HuH-7 (cell line): Measurements from ENCODE around the gene SORCS2.

Source experiments
- DNase-seq: peaks from one replicate; pipeline ENCODE4 v3.0.0; 2011; ENCODE audit warnings: low spot score

The SORCS2 gene

GRCh38 chr4:7306021-7306965 lies 114.0 kb downstream of the SORCS2 start:
- DNase-seq = no peak

- no peak for DNase-seq
These were observed 114.6 kb downstream of the SORCS2 start for GRCh38 chr4:7306986-7307385.

- no peak for DNase-seq
These were observed 115.2 kb downstream of the SORCS2 start for GRCh38 chr4:7307394-7308099.

GRCh38 chr4:7309181-7309580 lies 116.8 kb downstream of the SORCS2 start:
- no peak for DNase-seq

DNA sequence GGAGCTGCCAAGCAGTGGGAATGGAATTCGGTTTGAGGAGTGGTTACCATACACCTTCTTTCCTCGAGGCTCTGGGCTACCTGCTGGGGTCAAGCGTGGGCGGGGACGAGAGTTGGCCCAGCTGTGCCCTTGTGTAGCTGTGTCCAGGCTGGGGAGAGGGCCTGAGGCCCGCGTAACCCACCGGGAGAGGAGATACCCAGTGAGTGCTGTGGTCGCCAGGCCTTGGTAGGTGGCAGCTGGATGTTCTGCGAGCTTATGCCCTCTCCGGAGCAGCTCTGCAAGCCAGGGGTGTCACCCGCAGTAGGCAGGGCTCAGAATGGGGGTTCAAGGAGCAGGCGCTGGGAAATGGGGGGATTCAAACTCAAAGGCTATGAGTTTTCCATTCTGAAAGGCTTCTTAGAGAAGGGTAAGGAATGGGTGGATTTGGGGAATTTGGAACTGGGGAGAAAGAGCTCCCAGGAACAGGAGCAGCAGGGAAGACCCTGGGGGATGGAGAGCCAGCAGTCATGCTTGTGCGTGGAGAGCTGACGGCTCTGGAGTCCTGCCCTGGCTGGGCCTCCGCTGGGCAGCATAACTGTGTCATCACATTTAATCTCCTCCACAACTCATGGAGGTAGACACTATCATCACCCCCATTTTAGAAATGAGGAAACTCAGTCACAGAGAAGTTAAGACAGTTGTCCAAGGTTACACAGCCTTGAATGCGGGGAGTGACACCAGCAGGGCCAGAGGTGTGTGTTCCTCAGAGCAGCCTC lies 117.5 kb downstream of the SORCS2 start:
- DNase-seq = no peak

GRCh38 chr4:7310451-7310850 lies 118.1 kb downstream of the SORCS2 start:
- DNase-seq = no peak

GRCh38 chr4:7311205-7311604 lies 118.9 kb downstream of the SORCS2 start:
- DNase-seq = no peak

DNA sequence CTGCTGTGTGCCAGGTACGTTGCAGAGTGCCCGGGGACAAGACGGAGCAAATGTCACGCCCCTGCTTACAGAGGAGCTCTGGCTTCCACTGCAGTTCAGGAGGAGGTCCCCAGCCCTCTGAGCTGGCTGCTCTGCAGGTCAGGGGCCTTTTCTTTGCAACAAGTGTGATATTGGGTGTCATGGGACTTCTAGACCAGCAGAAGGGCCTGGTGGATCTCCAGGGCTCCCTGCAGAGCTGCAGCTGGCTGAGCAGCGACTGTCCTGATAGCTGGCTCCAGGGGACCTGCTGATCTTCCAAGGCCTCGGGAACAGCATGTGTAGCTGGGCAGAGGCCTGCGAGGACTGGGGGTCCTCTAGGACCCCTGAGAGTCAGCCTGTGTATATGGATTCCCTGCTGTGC lies 120.4 kb downstream of the SORCS2 start:
- DNase-seq = no peak

DNA sequence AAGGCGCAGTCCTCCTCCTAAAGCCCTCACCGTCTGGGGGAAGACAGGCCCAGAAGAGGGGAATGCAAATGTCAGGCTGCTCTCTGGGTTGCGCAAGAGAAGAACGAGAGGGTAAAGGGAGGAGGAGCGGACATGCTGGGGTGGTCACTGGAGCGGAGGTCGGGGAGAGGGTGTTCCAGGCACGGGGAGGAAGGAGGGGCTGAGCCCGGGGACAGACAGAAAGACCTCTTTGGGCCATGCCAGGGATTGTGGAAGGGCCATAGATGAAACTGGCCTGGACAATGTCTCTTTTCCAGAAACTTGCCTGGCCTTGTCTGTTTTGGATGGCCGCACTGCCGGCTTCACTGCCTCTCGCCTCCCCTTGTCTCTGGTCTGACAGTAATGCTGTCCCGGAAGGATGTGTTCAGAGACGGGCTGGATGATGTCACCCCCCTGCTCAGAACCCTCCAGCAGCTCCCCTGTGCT lies 121.0 kb downstream of the SORCS2 start:
- no peak for DNase-seq

DNA sequence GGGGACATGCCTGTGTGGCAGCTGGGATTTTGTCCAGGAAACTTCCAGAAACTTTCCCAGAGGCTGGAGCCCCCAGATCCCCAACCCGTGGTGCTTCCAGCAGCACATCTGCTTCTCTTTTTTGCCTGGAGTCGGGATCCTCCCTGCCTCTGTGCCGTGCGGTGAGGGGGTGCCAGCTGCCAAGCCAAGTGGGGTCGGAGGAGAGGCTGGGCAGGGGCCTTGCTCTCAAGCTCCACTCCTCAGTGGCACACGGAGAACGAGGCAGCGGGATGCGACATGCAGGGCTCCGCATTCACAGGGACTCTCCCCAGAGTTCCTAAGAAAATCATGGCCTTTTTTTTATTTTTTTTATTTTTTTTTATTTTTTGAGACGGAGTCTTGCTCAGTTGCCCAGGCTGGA lies 121.7 kb downstream of the SORCS2 start:
- no peak for DNase-seq

- DNase-seq = no peak
These were observed 122.9 kb downstream of the SORCS2 start for GRCh38 chr4:7315286-7315685.

DNA sequence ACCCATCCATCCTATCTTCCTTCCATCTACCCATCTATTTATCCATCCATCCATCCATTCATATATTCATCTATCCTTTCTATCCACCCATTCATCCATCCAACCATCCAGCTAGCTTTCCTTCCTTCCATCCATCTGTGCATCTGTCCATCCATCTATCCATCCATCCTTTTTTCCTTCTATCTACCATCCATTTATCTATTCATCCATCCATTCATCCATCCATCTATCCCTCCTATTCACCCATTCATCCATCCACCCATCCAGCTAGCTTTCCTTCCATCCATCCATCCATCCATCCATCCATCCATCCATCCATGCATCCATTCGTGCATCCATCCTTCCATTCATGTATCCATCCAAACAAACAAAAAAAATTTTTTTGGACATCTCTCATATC lies 123.6 kb downstream of the SORCS2 start:
- no peak for DNase-seq

DNA sequence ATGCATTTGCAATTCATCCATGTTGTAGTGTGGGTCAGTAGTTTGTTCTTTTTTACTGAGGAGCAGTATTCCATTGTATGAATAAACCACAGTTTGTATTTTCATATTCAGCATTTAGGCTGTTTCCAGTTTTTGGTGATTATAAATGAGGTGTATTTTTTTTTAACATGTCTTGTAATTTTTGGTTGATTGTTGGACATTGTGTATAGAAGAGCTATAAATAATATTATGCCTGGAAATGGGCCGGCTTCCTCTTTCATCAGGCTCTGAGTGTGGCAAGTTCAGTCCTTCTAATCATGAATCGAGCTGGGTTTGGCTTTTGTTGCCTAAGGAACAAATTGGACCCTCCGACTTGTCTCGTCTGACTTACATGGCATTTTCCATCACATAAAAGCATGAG lies 126.7 kb downstream of the SORCS2 start:
- DNase-seq = no peak

DNA sequence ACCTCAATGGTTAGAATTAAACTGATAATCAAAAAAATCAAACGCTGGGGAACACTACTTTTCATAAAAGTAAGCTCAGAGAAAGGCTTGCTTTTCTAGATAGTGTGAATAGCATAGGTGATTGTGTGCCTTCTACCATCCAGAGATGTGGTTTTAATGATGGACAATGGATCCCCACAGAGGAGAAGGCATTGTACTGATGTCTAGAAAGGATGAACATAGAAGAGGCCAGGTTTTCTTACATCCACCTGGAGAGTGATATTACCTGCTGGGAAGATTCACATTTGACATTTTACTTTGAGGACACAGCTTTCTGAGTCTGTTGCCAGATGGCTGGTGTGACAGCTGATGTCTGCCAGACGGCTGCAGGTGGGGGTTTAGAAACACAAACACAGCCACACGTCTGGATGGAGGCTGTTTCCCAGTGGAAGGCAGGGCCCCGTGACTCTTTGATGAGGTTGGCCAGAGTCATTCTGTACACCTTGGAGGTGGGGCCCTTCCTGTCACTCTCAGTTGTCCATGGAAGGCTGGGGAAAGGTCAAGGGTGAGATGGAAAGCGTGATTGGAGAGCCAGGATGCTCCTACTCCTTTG lies 128.0 kb downstream of the SORCS2 start:
- no peak for DNase-seq

GRCh38 chr4:7322166-7322991 lies 130.0 kb downstream of the SORCS2 start:
- DNase-seq = no peak

DNA sequence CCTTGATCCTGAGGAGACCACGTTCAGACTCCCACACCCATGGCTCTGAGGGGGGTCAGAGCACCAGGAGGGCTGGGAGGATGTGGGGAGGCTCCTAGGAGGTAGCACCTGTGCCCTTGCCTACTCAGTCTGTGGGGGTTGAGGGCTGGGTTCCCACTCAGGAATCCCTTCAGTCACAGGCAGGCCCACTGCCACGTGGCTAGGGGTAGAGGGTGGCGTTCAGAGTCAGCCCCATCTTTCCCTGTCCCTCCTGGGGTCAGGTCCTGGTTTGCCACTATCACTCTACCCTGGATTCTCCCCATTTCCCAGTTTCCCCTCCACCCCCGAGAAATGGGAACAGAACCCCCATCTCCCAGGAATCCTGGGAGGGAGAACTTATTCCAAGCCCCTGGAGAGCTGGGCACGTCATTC lies 131.1 kb downstream of the SORCS2 start:
- no peak for DNase-seq

DNA sequence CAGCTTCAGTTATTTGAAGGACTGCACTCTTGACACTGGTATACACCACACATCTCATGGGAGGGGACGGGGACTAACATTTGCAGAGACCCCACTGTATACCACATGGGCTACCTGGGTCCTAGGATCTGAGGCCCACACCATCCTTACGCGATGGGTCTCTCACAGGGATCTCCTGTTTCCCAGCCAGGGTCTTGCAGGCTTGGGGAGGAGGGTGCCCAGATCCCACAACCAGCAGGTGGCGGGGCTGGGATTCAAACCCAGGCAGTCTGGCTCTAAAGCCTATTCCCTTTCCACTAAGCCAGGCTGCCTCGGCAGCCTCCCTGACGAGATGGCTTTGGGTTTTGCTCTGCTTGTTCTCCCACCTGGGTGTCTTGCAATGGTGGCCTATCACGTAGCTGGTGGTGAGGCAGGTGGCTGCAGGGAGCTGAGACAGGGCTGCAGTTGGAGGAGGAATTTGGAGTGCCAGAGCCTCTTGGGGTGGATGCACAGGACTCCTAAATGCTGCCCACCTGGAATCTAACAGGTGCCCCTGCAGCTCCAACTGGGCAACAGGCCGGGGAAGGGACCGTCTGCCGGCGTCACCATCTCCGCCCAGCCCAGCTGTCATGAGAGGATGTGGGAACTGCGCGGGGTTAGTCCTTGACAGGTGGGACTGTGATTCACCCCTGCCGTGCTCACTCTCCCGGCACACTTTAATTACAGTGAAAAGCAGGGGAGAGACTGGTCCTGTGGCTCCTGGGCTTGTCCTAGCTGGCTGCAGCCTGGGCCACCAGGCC lies 131.7 kb downstream of the SORCS2 start:
- DNase-seq = no peak

GRCh38 chr4:7324651-7325121 lies 132.3 kb downstream of the SORCS2 start:
- DNase-seq = no peak

DNA sequence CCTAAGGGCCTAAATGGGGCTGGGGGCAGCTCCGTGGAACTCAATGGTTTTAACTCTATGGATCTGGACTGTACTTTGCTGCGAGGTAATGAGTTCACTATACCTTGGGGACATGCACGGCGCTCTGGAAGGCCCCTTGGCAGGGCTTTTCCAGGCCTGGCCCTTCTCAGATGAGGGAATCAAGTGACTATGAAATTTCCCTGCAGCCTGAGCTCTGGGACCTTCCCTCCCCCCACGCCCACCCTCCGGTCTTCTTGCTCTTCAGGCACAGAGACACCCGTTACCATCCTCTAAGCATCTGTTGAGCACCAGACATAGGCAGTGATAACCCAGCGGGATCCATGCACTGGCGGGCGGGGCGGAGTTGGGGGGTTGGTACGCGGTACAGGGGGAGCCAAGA lies 133.2 kb downstream of the SORCS2 start:
- no peak for DNase-seq

GRCh38 chr4:7326306-7326692 lies 134.0 kb downstream of the SORCS2 start:
- no peak for DNase-seq
